GM18520 (cell line): ENCODE measurements around the gene KRTAP27-1.

Experiments used
- ATAC-seq: cut with Tn5 transposase; IDR thresholded peaks from one replicate; pipeline ENCODE4 v1.9.1; 2021; ENCODE audit not compliant: unreplicated experiment

Gene KRTAP27-1, protein sequence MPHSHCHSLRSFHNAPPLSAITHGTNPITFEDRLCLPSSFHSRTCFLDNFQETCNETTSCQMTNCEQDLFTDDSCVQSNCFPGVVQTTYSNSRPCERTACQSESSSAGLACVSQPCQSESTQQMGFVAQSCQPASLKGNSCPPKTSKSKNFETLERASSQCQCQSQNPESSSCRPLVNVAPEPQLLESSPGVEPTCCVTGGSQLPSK

DNA sequence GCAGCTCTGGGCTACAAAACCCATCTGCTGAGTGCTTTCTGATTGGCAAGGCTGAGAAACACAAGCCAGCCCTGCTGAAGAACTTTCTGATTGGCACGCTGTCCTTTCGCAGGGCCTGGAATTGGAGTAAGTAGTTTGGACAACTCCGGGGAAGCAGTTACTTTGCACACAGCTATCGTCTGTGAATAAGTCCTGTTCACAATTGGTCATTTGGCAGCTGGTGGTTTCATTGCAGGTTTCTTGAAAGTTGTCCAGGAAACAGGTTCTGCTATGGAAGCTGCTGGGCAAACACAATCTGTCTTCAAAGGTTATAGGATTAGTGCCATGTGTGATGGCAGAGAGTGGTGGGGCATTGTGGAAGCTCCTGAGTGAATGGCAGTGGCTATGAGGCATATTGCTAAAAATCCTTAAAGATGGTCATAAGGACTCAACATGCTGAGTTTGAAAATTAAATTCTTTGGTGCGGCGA, at the start of gene KRTAP27-1:
Gene KRTAP27-1 (minus strand): TSS at position 419 of the 469 bp plus-strand sequence. CDS start 26 bp downstream, at position 393.
- ATAC-seq: no peak

DNA sequence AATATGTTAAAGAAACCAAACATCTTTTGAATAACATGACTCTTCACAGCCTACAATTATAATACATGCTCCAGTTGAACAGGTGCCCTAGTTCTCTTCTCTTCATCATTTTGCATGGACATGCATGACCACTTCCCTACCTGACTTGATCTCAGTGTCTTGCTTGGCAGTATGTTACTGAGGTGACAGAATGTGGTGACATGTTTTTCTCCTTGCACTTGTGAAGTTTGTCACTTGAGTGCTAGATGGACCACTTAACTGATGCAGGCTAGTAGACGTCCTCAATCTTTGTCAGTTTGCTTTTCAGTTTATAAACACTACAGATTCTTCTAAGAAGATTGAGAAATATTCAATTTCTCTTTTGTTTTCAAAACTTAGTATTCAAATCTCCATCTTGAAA, 44.7 kb upstream of the KRTAP27-1 start:
- no peak for ATAC-seq

DNA sequence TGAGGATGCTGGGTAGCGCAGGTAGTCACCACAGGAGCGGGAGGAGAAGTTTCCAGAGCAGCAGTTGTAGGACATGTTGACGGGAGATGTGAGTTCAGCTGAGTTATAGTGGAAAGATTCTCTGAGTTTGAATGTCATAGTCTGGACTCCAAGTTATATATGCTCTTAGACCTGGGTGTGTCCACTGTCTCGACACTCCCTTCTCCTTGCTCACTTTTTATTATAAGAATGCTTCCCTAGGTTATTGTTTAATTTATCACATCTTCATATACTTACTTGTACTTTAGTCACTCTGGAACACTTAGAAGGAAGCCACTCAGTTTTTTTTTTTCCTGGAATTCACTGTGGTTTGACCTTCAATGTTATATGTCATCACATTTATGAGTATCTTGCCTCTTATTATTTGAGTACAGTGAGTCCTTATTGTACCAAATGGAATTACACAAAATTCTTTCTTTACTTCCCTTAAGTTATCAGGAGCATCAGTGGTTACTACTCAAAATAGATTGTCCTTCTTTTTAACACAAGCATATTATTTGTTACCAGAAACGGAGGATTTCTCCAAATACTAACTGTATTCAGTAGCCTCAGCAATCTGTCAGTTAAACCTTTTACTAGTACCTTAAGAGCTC, 34.8 kb upstream of the KRTAP27-1 start, which contains the start of gene KRTAP13-2:
Gene KRTAP13-2 (minus strand): TSS at position 133 of the 632 bp plus-strand sequence. CDS start 58 bp downstream, at position 75.
- ATAC-seq: no peak

DNA sequence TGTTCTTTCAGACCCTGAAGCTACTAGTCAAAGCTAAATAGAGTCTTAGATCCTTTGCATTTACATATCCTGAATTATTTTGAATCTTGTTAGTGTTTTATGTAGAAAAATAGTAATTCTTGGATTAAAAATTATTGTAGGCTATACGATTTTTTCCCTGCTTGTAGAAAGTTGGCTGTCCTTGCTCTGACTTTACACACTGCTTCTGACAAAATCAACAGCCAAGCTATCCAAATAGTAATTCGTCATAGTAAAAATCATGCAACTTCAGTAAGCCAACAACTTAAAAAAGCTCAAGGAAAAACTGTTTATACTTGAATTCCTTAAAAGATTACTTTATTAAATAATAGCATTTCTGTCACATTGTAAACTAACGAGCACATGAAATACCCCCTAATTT, 18.4 kb upstream of the KRTAP27-1 start:
- no peak for ATAC-seq

DNA sequence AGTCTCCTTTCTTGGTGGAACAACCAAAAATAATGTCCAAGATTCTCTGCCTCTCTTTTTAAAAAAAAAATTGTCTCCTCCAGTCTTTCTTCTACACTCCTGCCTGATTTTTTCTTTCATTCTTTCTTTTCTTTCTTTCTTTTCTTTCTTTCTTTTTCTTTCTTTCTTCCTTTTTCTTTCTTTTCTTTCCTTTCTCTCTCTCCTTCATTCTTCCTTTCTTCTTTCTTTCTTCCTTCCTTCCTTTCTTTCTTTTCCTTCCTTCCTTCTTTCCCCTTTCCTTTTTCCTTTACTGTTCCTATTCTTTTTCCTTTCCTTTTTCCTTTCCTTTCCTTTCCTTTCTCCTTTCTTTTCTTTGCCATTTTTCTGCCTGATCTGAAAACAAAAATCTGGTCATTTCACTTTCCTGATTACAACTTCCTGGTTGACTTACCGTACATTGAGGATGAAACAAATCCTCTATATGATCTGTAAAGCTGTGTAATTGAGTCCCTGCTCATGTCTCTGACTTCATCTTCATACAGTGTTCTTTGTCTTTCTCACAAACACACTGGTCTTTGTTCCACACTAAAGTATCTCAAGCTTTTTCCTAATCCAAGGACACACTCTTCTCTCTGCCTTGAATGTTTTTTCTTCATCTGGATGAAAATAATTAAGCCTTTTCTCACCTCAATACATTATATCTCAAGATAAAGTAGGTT, 17.0 kb upstream of the KRTAP27-1 start:
- no peak for ATAC-seq

DNA sequence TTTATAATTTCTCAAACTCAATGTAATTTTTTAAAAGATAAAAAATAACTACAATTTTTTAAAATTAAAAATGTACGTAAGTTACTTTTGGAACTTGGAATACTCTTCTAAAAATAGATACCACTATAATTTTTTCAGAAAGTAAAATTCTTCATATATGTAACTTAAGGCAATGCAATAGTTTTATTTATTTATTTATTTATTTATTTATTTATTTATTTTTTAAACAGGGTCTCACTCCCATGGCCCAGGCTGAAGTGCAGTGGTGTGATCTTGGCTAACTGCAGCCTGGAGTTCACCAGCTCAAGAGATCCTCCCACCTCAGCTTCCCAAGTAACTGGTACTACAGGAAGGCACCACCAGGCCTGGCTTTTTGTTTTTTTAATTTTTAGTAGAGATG, 14.0 kb upstream of the KRTAP27-1 start:
- no peak for ATAC-seq

DNA sequence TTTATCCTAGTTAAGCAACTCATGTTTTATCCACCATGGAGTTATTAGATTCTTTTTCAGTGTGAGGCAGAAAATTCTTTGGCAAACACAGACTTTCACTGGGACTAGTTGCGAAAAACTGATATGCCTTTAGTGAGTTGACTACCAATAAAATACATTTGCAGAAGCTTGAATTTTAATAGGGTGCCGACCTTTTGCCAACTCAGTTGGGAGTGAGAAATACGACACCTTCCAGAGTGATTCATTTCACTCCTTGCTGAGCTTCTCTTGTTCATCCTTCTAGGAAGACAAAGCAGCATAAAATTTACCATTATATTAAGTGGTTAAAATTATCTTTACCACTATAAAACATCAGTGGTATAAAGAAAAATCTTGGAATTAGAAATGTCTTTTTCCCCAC, 12.1 kb upstream of the KRTAP27-1 start:
- no peak for ATAC-seq

DNA sequence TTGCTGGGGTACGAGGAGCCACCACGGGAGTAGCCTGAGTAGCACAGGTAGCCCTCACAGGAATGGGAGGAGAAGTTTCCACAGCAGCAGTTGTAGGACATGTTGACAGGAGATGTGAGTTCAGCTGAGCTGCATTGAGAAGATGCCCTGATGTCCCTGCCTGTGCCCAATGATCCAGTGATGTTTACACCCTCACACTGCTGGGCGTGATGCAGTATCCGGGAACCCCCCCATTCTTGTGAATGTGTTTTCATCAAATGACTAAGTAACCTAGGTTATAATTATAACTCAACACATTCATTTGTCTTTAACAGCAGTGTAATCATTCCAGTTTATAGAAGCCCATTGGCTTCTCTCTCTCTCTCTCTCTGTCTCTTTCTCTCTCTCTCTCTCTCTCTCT, 11.0 kb upstream of the KRTAP27-1 start, which contains the start of gene KRTAP23-1:
Gene KRTAP23-1 (minus strand): TSS at position 101 of the 400 bp plus-strand sequence. CDS start 0 bp downstream, at position 101.
- ATAC-seq: no peak

DNA sequence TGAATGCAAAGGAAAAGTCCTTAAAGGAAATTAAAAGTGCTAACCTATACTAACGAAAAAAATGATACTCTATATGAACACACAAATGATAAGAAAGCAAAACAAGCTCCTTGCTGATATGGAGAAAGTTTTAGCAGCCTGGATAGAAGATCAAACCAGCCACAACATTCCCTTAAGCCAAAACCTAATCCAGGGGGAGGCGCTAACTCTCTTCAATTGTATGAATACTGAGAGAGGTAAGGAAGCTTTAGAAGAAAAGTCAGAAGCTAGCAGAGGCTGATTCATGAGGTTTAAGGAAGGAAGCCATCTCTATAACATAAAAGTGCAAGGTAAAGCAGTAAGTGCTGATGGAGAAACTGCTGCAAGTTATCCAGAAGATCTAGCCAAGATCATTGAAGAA, 7.5 kb upstream of the KRTAP27-1 start:
- no peak for ATAC-seq

DNA sequence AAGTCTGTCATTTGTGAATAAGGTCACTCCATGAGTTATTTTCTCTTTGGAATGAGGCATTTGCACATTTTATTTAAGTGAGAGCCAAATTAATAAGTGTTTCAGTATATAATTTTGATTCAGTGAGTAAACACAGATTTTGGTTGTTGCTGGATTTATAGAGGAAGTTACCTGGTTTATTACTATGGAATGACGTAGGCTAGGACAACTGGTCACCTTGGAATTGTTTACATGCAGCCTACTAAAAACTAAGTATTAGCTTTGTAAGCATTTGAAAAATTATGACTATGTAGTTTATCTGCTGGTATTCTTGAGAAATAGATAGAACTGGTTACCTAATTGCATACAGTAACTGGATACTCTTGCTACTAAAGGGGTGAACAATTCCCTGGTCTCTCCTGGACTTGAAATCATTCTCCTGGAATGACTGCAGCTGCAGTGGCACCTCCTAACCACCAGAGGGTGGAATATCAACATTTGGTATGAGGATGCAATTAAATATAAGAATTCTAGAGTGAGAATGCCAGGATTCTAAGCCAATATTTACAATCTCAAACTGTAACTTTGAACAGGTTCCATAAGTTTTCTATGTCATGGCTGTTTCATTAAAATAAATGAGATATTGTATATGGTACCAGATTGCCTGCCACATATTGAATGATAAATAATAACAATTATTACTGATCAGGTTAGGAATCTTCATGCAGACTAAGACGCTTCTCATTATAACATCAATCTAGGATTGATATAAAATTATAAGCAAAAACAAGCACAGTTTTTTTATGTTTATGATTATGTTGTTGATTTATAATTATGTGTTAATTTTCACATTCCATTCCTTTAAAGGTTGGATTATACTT, 3.5 kb upstream of the KRTAP27-1 start:
- ATAC-seq: no peak

DNA sequence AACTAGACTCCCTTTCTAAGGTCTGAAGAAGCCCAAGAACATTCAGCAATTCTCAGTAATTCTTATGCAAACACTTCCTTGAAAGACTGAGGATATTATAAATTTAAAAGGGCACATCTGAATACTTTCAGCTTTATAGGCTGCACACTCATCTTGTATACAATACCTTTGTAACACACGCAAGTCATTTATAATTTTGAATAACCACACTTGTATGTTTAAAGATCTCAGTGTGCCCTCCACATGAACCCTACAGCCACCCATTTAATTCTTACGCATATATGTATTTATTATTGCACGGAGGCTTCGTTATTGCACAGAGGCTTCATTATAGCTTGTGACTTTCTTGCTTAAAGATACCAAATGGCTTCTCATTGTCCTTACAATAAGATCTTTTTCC, 1.2 kb upstream of the KRTAP27-1 start:
- ATAC-seq: no peak

DNA sequence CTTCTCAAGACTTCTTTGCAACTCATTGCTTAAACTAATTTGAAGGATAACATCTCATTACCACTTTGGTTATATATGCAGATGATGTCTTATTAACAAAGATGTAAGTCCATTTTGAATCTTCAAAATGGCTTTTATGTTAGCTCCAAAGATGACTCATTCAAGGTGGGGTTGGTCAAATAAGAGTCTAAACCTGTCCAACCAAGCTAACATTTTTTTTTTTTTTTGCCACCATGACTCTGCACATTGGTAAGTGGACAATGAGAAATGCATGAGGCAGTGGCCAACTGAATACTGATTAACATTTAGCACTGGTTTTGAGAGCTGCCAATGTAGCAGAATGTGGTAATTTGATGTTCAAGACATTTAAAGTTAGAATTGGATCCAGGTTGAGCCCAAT, 278 bp upstream of the KRTAP27-1 start:
- ATAC-seq: no peak

DNA sequence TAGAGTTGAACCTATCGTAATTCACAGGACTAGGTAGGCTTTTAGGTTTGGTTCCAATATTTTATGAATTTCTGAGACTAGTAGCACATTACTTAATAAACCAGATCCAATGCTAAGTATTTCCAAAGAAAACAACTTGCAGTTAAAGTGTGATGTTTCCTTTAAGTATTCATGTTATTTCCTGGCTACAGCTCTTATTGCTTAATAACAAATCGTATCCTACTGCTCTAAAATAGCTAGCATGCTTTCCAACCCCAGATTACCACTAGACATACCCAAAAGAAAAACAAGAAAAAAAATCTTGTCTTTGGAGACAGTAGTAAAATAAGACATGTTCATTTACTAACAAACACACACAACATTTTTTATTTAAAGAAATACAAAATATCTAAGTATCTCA, 898 bp downstream of the KRTAP27-1 start:
- no peak for ATAC-seq

DNA sequence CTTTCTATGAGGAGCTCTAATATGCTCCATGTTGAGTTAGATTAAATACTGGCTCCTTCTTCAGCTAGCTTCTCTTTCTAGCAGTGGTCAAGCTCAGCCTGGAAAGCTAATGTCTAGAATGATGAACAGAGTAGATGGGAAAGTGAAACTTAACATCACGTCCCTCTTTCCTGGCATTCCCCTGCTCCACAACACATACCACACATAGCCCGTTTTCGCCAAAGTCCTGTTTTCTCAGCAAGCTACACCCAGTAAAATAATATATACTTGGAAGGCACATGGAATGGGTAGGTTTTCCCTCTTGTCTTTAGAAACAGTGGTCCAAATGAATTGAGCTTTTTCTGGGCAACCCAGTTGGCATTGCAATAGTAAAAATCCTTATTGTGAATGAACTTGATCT, 3.8 kb downstream of the KRTAP27-1 start:
- ATAC-seq: no peak

DNA sequence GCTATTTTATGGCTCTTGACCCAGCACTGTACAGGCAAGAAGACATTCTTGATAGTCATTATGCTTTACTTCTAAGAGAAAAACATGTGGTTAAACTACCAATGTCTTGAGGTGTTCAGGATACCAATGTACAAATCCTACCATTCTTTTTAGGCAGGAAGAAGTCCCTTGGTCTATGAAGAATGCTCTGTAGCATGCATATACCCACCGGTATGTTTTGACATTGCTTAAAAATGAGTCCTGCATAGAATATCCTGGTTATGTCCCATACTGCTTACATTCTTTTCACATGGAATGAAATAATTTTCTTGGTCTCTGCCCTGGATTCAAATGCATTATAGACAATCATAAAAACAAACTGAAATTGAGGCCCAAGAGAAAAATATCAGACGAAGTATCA, 4.8 kb downstream of the KRTAP27-1 start:
- no peak for ATAC-seq

DNA sequence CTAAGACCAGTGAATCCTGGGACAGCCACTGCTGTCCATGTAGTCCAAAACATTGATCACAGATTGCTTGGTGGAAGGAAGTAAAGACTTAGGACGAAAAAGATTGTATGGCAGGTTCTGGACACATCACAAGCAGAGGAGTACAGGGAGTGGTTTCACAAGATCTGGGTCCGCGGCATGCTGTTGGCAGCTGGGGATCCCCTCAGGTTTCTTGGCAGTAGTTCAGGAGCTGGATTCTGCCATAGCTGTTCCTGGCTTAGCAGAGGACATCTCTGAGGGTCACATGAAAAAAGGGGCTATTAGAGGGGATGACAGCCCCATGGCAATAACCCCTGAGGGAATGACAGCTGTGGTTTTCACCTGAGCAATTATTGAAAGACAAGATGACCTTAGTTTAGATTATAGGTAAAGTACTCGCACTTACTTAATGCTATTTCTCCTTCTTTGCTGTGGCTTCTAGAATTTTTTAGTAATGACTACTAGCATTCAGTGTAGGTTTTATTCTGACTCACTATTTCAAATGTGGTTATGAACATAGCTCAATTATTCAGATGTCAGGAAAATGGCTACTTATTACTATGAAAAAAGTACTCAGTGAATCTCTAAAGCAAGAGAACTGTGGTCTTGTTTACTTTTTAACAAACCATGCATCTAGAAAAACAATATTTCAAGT, 8.2 kb downstream of the KRTAP27-1 start:
- ATAC-seq: no peak

DNA sequence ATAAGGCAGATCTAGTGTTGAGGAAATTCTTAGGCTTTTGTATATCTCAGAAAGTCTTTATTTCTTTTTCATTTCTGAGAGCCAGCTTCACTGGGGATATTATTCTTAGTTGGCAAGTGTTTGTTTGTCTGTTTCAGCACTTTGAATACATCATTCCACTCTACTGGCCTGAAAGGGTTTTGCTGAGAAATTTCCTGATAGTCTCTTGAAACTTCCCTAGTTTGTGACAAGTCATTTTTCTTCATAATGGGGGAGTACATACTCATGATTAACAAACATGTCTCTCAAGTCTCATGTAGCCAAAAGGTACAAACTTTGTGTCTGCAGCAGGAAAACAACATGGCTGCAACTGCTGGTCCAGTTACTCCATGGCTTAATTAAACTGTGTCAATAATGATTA, 11.1 kb downstream of the KRTAP27-1 start:
- ATAC-seq: no peak

DNA sequence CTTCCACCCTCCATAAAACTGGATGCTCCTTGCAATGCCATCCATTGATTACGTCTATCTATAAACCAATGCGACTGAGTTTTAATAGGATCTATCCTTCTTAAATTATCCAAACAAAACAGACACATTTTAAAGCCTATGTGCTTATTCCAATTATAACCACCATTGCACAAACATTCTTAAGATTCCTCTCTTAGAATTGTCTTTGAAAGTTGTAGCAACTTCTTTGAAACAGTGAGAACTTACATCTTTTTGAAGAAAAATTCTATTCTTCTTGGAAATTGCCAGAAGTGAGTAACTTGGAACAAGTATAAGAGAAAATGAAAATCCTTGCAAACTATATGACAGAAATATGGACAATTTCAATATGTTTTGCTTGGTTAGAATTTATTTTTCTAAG, 17.3 kb downstream of the KRTAP27-1 start, which contains the start of gene KRTAP26-1:
Gene KRTAP26-1 (minus strand): TSS at position 101 of the 400 bp plus-strand sequence. CDS start 280 bp downstream, outside the sequence.
- no peak for ATAC-seq

DNA sequence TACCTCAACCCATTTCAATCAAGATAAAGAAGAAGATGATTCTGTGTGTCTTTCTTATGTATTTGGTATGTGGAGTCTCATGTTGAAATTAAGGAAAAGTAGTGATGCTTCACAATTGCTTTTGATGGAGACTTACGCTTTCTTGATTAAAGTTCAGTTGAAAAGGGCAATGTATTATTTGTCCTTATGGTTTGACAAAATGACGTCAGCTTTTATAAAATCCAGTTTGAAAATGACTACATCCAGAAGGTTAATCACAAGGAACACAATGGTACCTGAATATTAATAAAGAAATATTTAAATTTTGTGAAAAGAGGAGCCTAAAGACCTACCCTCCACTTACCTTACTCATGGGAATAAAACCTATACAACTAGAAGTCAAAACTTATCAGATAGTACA, 21.8 kb downstream of the KRTAP27-1 start:
- no peak for ATAC-seq

DNA sequence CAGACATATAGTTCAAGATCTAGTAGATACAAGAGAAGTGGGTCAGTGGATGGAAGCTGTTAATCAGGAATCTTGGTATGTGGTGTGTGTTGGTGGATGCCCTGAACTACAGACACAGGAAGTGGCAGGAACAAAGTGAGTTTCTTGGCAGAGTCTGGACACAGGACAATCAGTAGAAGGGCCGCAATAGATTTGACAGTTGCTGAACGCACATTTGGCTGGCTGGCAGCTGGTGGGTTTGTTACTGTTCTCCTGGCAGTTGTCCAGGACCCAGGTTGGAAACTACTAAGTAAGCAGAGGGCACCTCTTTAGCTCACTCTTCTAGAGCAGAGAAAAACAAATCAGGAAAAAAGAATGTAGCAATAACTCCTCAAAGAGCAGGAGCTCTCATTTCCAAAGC, 30.6 kb downstream of the KRTAP27-1 start:
- ATAC-seq: no peak
